GM19395 (cell line): ENCODE results near the gene DDX54.
"Not testable (repeated sequence)": the region's sequence is repeated elsewhere in the genome, so short reads cannot be mapped to it uniquely, and the experiment has no call there.

Experiments used
- ATAC-seq: cut with Tn5 transposase; IDR thresholded peaks from one replicate; pipeline ENCODE4 v1.9.1; 2021; ENCODE audit warnings: mild to moderate bottlenecking, moderate library complexity; ENCODE audit not compliant: unreplicated experiment

DDX54 gene

DNA sequence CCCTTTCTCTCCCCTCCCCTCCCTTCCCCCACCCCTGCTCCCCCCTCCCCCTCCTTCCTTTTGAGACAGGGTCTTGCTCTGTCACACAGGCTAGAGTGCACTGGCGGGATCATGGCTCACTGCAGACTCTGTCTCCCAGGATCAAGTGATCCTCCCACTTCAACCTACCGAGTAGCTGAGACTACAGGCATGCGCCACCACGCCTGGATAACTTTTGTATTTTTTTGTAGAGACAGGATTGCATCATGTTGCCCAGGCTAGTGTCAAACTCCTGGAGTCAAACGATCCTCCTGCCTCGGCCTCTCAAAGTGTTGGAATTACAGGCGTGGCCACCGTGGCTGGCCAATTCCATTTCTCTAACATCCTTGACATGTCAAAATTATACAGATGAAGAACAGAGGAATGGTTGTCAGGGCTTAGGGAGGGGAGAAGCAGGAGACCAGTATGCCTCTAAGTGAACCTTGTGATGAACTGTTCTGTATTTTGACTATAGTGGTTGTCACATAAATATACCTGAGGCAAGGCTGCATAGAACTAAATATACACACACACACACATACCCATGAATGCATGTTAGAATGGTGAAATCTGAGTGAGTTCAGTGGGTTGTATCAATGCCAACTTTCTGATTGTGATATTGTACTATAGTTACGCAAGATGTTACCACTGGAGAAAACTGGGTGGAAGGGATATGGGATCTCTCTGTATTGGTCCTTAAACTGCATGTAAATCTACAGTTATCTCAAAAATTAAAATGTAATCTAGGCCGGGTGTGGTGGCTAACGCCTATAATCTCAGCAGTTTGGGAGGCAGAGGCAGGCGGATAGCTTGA lies 39.3 kb downstream of the DDX54 start:
- no peak for ATAC-seq

DNA sequence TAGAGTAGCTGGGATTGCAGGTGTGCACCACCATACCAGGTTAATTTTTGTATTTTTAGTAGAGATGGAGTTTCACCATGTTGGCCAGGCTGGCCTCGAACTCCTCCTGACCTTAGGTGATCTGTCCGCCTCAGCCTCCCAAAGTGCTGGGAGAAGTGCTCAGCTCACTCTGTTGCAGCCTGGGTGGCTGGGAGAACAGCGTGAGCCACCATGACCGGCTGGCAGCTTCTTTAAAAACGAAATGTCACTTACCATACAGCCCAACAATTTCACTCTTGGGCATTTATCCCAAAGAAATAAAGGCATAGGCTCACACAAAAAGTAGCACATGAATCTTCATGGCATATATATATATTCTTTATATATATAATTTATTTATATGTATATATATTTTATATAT lies 40.5 kb downstream of the DDX54 start:
- ATAC-seq, result no peak

DNA sequence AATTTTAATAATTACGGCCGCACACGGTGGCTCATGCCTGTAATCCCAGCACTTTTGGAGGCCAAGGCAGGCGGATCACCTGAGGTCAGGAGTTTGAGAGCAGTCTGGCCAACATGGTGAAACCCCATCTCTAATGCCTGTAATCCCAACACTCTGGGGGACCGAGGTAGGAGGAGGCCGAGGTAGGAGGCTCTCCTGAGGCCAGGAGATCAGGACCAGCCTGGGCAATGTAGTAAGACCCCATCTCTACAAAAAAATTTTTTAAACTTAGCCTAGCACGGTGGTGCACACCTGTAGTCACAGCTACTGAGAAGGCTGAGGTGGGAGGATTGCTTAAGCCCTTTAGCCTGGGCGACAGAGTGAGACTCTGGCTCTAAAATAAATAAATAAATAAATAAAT lies 41.3 kb downstream of the DDX54 start:
- ATAC-seq, result no peak

DNA sequence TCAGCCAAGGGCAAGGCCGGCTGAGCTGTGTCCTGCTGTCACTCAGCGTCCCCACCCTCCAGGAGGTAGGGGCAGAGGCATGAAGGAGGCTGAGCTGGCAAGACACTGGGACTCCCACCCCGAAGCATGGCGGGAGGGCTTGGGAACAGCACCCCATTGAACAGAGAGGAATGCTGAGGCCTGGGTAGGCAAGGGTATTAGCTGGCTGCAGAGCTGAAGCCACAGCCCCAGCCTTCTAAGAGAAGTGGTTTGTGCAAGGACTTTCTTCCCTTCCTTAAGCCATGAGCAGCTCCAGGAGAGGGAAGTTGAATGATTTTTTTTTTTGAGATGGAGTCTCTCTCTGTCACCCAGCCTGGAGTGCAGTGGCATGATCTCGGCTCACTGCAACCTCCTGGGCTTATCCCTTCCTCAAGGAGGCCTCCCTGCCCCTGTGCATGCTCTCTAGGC lies 42.4 kb downstream of the DDX54 start:
- ATAC-seq, result no peak

DNA sequence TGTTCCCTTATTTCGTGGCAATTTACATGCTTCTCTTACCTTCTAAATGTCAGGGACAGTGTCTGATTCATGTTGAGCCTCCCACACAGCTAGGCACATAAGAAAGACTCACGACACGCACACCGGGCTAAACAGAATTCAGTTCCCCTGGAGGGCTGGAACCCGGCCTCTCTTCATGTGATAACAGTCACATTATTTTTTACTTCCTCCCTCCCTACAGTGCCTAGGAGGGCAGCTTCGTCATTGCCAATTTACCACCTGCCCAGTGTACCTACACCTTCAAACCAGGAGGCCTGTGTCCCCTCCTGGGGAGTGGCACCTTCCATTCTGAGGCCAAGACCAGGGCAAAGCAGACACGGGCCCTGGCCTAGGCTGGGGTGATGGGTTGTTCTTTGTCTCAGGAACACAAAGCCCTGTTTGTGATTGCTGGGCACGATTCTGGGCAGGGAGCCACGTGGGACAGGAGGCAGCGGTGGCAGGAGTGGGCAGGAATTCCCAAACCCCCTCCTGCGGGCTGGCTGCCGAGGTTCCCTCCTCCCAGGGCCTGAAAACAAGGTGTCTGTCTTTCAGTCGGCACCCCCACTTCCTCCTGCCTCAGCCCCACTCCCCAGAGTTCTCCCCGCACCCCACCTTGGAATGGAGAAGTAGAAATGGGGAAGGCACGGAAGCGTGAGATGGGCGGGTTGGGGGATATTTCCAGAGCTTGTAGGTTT lies 42.9 kb downstream of the DDX54 start:
- ATAC-seq, result no peak

DNA sequence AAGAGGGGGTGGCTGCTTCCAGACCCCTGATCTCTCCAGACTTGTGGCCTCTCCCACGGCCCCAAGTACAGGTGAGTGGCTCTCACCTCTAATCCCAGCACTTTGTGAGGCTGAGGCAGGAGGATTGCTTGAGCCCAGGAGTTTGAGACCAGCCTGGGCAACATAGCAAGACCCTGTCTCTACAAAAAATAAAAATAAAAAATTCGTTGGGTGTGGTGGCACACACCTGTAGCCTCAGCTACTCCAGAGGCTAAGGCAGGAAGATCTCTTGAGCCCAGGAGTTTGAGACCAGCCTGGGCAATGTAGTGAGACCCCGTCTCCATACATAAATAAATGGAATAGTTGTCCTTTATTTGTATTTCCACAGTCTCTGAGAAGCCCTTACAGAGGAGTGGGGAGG lies 43.6 kb downstream of the DDX54 start:
- ATAC-seq, result not testable (repeated sequence)

DNA sequence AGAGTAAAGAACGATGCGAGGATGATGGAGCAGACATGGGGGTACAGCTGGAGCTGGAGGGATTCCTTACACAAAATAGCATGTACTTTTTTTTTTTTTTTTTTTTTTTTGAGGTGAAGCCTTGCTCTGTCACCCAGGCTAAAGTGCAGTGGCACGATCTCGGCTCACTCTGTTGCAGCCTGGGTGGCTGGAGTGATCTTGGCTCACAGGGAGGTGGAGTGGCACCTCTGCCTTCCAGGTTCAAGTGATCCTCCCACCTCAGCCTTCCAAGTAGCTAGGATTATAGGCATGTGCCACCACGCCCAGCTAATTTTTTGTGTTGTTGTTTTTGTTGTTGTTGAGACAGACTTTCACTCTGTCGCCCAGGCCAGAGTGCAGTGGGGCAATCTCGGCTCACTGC lies 44.6 kb downstream of the DDX54 start:
- no peak for ATAC-seq

DNA sequence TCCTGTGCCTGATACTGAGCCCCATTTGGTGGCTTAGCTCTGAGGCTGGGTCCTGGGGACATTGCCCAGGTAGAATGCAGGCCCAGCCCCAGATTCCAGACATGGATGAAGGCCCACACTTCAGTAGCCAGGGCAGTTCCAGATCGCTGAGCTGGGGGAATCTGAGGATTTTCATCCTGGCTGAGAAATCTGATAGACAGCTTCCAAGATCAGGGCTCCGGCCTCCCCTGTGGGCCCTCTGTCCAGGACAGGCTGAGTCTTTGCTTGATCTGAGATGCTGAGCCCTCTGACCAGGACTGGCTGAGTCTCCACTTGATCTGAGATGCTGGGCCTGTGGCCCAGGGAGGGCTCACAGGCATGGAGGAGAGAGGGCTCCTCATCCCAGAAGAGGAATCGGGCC lies 46.5 kb downstream of the DDX54 start:
- ATAC-seq, result no peak

DNA sequence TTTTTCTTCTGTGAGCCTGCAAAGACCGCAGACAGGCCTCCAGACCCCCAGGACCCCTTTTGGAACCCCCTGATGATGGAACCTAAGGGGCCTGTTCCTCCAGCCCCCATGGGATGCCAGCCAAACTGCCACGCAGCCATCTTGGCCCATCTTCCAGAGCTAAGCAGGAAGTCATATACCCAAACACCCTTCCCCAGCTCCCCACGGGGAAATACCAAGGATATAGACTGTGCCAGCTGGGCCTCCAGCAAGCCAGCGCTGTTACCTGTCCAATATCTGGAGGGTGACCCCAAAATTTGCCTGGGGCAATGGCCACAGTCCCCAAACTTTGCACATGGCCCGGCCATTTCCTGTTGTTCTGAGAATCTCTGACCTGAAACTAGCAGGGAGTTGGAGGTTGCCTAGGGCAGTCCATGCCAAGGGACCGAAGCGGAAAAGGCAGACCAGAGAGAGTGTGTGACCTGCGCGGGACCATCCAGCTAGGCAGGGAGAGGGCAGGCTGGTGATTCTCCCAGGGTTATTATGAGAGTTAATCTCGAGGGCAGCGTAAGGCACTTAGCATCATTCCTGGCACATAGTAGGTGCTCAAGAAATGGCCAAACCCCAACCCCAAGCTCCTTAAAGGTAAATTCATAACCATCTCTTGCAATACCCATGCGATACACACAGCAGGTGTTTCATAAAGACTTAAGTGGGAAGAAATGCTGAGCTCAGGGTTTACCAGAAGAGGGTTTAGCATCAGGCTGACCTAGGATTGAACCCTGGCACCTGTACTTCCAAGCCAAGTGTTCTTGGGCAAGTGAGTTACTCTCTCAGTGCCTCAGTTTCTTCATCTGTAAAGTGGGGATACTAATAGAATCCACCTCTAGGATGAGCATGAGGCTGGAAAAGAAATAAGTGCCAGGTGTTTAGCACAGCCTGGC lies 47.2 kb downstream of the DDX54 start:
- ATAC-seq, result no peak

DNA sequence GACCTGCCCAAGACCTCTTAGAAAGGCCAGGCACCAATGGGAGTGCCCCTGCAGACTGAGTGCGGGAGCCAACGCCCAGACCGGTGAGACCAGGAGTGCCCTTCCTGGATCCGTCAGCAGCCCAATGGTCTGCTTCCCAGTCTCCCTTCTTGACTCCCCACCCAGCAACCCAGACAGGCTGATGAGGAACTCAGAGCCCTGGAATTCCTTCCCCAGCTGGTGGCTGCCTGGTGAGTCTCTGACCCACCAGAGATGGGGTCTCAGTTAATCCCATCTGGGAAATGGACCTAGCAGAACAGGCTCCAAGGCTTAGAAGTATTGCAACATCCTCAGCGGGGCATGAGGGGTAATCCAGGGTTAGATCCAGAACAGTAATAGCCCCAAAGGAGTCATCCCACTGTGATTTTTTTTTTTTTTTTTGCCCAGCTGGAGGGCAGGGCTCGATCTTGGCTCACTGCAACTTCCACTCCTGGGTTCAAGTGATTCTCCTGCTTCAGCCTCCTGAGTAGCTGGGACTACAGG lies 48.2 kb downstream of the DDX54 start:
- no peak for ATAC-seq

DNA sequence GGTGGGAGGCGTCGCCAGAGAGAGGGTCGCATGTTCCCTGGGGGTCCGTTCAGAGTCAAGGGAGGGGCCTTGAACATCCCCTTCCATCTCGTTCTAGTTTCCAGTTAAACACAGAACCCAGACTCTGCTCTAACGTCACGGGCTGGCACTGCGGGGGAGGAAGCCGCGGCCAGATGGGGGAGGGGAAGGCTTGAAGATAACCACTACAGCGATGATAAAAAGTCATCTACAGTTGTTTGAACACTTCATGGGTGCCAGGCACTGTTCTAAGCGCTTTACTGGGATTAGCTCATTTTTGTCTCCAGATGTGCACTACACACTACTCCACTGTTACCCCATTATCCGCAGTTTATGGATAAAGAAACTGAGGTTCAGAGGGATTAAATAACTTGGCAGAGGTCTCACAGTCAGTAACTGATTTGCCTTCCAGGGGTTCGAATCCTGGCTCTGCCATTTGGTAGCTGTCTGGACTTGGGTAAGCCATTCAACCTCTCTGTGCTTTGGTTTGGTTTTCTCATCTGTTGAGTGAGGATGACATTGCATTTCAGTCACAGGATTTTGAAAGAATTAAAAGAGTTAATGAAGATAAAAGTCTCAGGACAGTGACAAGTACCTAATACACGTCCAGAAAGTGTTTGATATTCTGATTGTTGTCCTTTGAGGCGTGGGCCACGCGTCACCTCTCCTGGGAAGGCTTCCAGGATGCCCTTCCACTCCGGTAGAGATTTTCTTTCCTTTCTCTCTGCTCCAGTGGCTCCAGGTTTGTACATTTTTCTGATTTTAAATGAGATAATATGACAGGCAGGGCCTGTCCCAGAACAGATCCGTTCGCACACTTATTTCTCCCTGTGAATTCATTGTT lies 48.9 kb downstream of the DDX54 start:
- no peak for ATAC-seq

DNA sequence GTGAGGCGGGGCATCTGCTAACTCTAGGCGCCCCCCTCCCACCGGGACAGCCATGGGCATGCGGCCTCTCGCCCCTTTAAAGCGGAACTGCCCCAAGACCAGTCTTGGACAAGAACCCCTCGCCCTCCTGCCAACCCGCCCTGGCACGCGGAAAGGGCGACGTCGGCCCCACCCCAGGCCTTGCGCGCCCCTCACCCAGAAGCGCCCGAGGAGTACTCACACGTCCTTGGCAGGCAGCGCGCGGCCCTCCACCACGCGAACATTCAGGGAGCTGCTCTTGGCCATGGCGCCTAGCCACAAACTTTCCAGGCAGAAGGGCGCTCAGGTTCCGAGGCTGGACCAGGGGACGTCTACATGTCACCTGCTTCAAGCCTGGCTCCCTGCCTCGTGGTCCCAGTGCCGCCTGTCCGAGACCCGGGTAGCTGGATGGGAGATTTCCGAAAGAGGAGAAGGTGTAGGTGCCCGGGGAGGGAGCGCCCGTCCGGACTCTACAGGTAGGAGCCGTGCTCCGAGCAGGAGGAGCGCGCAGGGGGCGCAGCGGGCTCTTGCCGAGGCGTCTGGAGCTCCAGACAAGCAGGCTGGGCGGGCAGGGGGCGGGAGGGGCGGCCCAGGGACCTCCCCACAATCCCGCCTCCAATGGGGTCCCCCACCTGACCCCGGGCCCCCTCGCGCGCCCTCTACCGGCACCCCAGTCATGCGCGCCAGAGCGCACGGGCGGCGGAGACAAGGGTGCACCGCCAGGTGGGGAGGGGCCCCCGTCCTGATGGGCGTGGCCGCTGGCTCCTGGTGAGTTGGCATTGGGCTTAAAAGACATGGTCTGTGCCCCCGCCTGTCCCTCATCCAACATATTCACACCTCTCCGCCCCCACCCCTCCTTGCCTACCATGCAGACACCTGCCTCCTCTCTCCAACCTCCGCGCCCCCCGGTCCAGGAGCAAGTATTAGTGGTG lies 49.8 kb downstream of the DDX54 start, which contains the start of gene RASAL1:
TSS of gene RASAL1 (minus strand) at position 584 of the 950 bp plus-strand sequence. CDS start at position 285, 299 bp downstream.
- ATAC-seq, result no peak

DNA sequence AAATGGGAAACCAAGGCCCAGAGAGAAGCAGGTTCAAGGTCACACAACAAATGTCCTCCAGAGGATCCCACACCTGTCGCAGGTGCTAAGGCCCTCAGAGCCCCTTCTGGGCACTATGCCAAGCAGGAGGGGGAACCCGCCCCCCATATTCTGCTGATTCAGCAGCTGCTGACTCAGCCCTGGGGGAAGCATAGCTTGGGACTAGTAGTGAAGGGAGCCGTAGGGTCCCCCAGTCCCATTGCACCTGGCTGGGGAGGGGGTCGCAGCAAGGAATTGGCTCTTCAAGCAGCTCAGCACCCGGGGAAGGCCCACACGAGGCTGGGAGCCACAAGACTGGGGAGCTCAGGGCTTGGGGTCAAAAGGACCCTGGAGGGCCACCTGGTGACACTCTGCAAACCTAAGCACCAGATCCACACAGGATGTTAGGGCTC lies 50.7 kb downstream of the DDX54 start:
- ATAC-seq, result no peak

DNA sequence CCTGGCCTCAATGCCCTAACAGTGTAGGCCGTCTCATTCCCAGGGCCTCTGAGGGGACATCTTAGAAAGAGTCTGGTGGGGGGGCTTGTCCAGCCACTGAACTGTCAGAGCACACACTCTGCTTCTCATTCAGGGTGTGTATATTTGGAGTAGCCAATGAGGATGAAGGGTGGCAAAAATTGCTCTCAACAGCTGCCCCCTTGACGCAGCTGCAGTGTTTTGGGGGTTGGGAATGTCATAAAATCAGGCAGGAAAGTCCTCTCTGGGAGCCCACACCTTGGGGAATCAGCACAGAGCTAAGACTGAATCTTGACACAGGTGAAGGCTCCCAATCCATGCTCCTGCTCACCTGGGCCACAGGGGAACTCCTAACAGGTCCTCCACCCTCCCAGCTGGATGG lies 51.2 kb downstream of the DDX54 start:
- ATAC-seq, result no peak

DNA sequence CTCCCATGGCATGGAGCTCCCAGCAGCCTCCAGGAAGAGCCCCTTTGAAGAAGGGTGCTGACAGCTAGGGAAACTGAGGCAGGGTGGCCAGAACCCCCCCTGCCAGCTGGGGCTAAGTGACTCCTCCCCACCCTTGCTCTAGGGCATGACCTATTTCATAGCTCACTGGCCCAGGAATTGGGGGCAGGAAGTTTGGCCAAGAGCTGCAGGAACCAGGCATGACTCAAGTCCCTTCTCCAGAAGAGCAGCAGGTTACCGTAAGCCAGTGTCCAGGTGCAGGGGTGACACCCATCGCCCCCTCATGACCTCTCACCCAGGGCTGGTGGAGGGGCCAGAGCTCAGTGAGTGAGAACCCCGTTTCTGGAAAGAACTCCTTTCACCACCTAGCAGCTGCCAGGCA lies 51.6 kb downstream of the DDX54 start:
- ATAC-seq, result no peak

DNA sequence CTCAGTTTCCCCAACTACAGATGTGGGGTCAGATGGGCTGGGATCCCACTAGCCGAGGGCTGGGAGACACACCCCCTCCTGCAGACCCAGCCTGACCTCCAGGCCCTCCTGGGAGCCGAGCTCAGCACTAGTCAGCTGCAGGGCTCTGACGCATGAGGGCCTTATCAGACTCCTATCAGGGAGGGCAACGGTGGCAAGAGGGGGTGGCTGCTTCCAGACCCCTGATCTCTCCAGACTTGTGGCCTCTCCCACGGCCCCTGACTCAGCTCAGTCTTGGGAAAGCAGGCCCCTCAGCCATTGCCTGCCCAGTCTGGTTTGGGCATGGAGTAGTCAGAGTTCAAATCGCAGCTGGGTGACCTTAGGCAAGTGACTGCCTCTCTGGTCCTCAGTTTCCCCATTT lies 52.2 kb downstream of the DDX54 start:
- ATAC-seq, result no peak

DNA sequence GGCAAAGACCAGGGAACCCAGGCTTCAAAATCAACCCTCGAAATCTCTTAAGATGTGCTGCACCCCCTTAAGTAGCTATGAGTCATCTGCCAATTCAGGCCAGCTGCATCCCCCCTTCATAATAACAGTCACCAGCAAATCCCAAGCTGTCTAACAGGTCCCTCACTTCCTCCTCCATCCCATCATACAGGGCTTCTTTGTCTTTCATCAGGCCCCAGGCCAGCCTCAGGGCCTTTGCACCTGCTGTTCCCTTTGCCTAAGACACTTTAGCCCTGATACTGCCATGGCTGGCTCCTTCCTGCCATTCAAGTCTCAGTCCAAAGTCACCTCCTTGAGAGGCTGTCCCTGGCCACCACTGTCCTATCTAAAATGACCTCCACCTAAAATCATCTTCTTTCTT lies 53.7 kb downstream of the DDX54 start:
- no peak for ATAC-seq

DNA sequence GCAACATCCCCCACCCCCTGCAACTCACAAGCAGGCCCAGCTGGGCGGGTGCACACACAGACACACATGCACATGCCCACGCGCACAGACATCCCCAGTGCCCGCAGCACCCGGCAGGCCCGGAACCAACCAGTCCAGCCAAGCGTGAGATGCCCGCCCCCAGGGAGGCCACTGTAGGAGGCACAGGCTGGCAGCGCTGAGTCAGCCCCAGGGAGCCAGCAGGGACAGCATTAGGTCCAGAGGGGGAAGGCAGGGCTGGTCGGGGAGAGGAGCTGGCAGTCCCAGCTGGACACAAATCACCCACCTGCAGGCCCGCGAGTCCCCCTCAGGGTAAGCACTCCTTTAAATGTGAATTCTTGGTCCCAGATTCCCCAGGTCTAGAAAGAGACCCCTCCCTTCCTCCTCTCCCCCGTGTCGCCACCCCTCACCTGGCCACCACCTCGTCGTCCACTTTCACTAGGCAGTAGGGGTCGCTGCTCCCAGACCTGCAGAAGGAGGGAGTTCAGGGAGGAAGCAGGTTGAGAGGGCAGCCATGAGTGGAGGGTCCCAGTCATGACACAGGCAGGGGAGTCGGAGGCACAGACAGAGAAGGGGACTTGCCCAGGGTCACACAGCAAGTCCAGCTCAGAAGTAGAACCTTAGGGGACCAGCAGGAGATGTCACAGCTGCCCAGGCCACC lies 54.7 kb downstream of the DDX54 start:
- ATAC-seq, result no peak
